Body of pancreas (tissue), 4 donors: ENCODE results near the gene TOR1B.

Source experiments
- POLR2A ChIP-seq, 3 donors: fragments of 450-650 bp; IDR thresholded peaks; one replicate each; pipeline ENCODE4 v1.6.1; 2016; ENCODE audit warnings: antibody characterized with exemption in 3 of 3, mild to moderate bottlenecking in 2 of 3
- TF ChIP-seq, protein P1 (sequence below), 7 experiments: fragments of 450-650 bp in 4 of 7; fragments of 200-600 bp in 3 of 7; sonication (generic) in 3 of 7; IDR thresholded peaks; one replicate each; pipeline ENCODE4 v1.5.1; 2016 to 2019; ENCODE audit warnings: antibody characterized with exemption in 7 of 7

GRCh38 chr9:129853614-129854013 is 50.6 kb downstream of the TOR1B start:
- TF ChIP-seq, protein P1, sequence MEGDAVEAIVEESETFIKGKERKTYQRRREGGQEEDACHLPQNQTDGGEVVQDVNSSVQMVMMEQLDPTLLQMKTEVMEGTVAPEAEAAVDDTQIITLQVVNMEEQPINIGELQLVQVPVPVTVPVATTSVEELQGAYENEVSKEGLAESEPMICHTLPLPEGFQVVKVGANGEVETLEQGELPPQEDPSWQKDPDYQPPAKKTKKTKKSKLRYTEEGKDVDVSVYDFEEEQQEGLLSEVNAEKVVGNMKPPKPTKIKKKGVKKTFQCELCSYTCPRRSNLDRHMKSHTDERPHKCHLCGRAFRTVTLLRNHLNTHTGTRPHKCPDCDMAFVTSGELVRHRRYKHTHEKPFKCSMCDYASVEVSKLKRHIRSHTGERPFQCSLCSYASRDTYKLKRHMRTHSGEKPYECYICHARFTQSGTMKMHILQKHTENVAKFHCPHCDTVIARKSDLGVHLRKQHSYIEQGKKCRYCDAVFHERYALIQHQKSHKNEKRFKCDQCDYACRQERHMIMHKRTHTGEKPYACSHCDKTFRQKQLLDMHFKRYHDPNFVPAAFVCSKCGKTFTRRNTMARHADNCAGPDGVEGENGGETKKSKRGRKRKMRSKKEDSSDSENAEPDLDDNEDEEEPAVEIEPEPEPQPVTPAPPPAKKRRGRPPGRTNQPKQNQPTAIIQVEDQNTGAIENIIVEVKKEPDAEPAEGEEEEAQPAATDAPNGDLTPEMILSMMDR (IDR thresholded peaks at IDR 0.05), result no peak
- TF ChIP-seq POLR2A (IDR thresholded peaks at IDR 0.05), result no peak
